WTC11 (cell line): ENCODE measurements around the gene TPST2. TPM values are rescaled to one million over a fixed set of nuclear protein-coding genes. Genes with fewer than 3 reads are reported as not detected.

Experiments used
- ATAC-seq: fragments of 200-7000 bp; cut with Tn5 transposase; 2 replicates; pipeline ENCODE4 v1.10.0; 2021; ENCODE audit warnings: mild to moderate bottlenecking, moderate library complexity
- CTCF ChIA-PET: fragments of 300-600 bp; sonication (Branson Sonifier 250); formaldehyde crosslinking; loops from one replicate; lab custom pipeline; 2021; ENCODE audit warnings: antibody characterized with exemption; lab: Charles Lee
- POLR2A ChIA-PET: fragments of 350-600 bp; sonication (Branson Sonifier 250); formaldehyde crosslinking; loops from one replicate; lab custom pipeline; 2021; ENCODE audit warnings: antibody characterized with exemption; lab: Charles Lee
- DNase-seq: peaks from one replicate; pipeline ENCODE4 v3.0.0; 2021; ENCODE audit warnings: low spot score
- H3K27ac Mint-ChIP-seq: 2 replicates; pipeline ENCODE4 v1.8.0; 2021; ENCODE audit warnings: mixed read lengths
- H3K27me3 Mint-ChIP-seq: 2 replicates; pipeline ENCODE4 v1.8.0; 2021; ENCODE audit warnings: low read depth, mild to moderate bottlenecking, moderate library complexity, mixed read lengths
- H3K36me3 Mint-ChIP-seq: 2 replicates; pipeline ENCODE4 v1.8.0; 2021; ENCODE audit warnings: mixed read lengths
- H3K4me1 Mint-ChIP-seq: 2 replicates; pipeline ENCODE4 v1.8.0; 2022; ENCODE audit warnings: mixed read lengths
- H3K4me3 Mint-ChIP-seq: 2 replicates; pipeline ENCODE4 v1.8.0; 2021; ENCODE audit warnings: mild to moderate bottlenecking, moderate library complexity, mixed read lengths
- H3K9me3 Mint-ChIP-seq: 2 replicates; pipeline ENCODE4 v1.8.0; 2021; ENCODE audit warnings: mixed read lengths
- ARID4B ChIP-seq: sonication (generic); formaldehyde crosslinking; IDR thresholded peaks from 2 replicates; pipeline ENCODE4 v1.8.0; 2023; ENCODE audit warnings: missing genetic modification reagents, mild to moderate bottlenecking, borderline replicate concordance
- CBFB ChIP-seq: sonication (generic); formaldehyde crosslinking; IDR thresholded peaks from 2 replicates; pipeline ENCODE4 v1.8.1; 2022; ENCODE audit warnings: mild to moderate bottlenecking, low read depth, missing genetic modification reagents
- CREB1 ChIP-seq: sonication (generic); formaldehyde crosslinking; IDR thresholded peaks from 2 replicates; pipeline ENCODE4 v1.8.0; 2023; ENCODE audit warnings: mild to moderate bottlenecking, missing genetic modification reagents
- CTCF ChIP-seq: fragments of 200-600 bp; IDR thresholded peaks from 2 replicates; pipeline ENCODE4 v1.8.0; 2022; ENCODE audit warnings: antibody characterized with exemption
- ELF4 ChIP-seq: sonication (generic); formaldehyde crosslinking; IDR thresholded peaks from 2 replicates; pipeline ENCODE4 v1.8.1; 2022; ENCODE audit warnings: low read depth, mild to moderate bottlenecking, moderate library complexity, missing genetic modification reagents
- FOXP4 ChIP-seq: sonication (generic); formaldehyde crosslinking; IDR thresholded peaks from 2 replicates; pipeline ENCODE4 v1.8.0; 2022; ENCODE audit warnings: mild to moderate bottlenecking, missing genetic modification reagents
- GTF2I ChIP-seq: fragments of 250-450 bp; sonication (Bioruptor Pico); conservative IDR thresholded peaks from 2 replicates; pipeline ENCODE4 v1.4.0; 2021; ENCODE audit warnings: mild to moderate bottlenecking
- HMGA2 ChIP-seq: fragments of 250-450 bp; sonication (Bioruptor Pico); IDR thresholded peaks from 2 replicates; pipeline ENCODE4 v1.4.0; 2021; ENCODE audit warnings: mild to moderate bottlenecking, moderate library complexity
- HMGXB4 ChIP-seq: sonication (generic); formaldehyde crosslinking; IDR thresholded peaks from 2 replicates; pipeline ENCODE4 v1.8.1; 2023; ENCODE audit warnings: mild to moderate bottlenecking, moderate library complexity, missing genetic modification reagents
- IRF1 ChIP-seq: sonication (generic); formaldehyde crosslinking; IDR thresholded peaks from 2 replicates; pipeline ENCODE4 v1.8.0; 2023; ENCODE audit warnings: missing genetic modification reagents
- KAT7 ChIP-seq: sonication (generic); formaldehyde crosslinking; IDR thresholded peaks from 2 replicates; pipeline ENCODE4 v1.8.1; 2023; ENCODE audit warnings: missing genetic modification reagents, mild to moderate bottlenecking, borderline replicate concordance
- NR3C1 ChIP-seq: sonication (generic); formaldehyde crosslinking; conservative IDR thresholded peaks from 2 replicates; pipeline ENCODE4 v1.8.1; 2023; ENCODE audit warnings: low read depth, mild to moderate bottlenecking, missing genetic modification reagents
- RORB ChIP-seq: fragments of 250-450 bp; sonication (Bioruptor Pico); IDR thresholded peaks from 2 replicates; pipeline ENCODE4 v1.9.0; 2021; ENCODE audit warnings: mild to moderate bottlenecking
- SMAD4 ChIP-seq: sonication (generic); formaldehyde crosslinking; IDR thresholded peaks from 2 replicates; pipeline ENCODE4 v1.8.0; 2022; ENCODE audit warnings: mild to moderate bottlenecking, missing genetic modification reagents
- TEAD4 ChIP-seq: sonication (generic); formaldehyde crosslinking; IDR thresholded peaks from 2 replicates; pipeline ENCODE4 v1.8.0; 2022; ENCODE audit warnings: mild to moderate bottlenecking, missing genetic modification reagents
- ZBTB21 ChIP-seq: sonication (generic); formaldehyde crosslinking; IDR thresholded peaks from 2 replicates; pipeline ENCODE4 v1.8.1; 2023; ENCODE audit warnings: mild to moderate bottlenecking, missing genetic modification reagents, borderline replicate concordance
- ZNF232 ChIP-seq: sonication (generic); formaldehyde crosslinking; IDR thresholded peaks from 2 replicates; pipeline ENCODE4 v1.8.0; 2022; ENCODE audit warnings: mild to moderate bottlenecking, missing genetic modification reagents
- ZNF263 ChIP-seq: sonication (generic); formaldehyde crosslinking; IDR thresholded peaks from 2 replicates; pipeline ENCODE4 v1.8.1; 2022; ENCODE audit warnings: low read depth, mild to moderate bottlenecking, moderate library complexity, missing genetic modification reagents
- total RNA-seq: library from RNA; stranded (reverse); gene quantifications from 3 replicates; pipeline ENCODE4 v1.2.3, GENCODE V29; 2021

Gene TPST2
- total RNA-seq, 1 experiment from 2014 or later: 84.2 TPM

- no peak for TF ChIP-seq FOXP4 (CRISPR knock-in tag)
These were observed 81.8 kb downstream of the TPST2 start (continued) for GRCh38 chr22:26508148-26508547.

- Mint-ChIP-seq H3K4me3 (no peak overlapping the region), H3K9me3 (no peaks in the 10 kb centered on the region), H3K4me1 (peaks cover 9% of the 10 kb centered on the region), H3K36me3 (peaks cover 74% of the 10 kb centered on the region), H3K27me3 (no peaks in the 10 kb centered on the region), H3K27ac (peak overlapping the region; percentile 82)
- TF ChIP-seq HMGXB4 (CRISPR knock-in tag) (no peak), ELF4 (no peak), NR3C1 (CRISPR knock-in tag) (no peak)
- no peak for ATAC-seq
- ChIA-PET POLR2A (interaction anchor here (0.5 to 1.7 kb wide), 3 partner anchors 8 to 20 kb away, joined by 3 to 4 read pairs (median 3); partner anchors contain the start of genes HPS4, SRRD and TFIP11), CTCF (interaction anchor here (0.6 to 2.6 kb wide), 19 partner anchors 9 to 247 kb away, joined by 3 to 28 read pairs (median 5); partner anchors contain the start of genes CRYBB1, HPS4, MIAT and SRRD)
- no peak for DNase-seq
These were observed 86.2 kb downstream of the TPST2 start for GRCh38 chr22:26503758-26504157.

GRCh38 chr22:26502688-26503561 is 87.0 kb downstream of the TPST2 start:
- Mint-ChIP-seq H3K4me3 (no peak overlapping the region), H3K9me3 (no peaks in the 10 kb centered on the region), H3K27ac (peak overlapping the region; percentile 82), H3K27me3 (no peaks in the 10 kb centered on the region), H3K36me3 (peaks cover 76% of the 10 kb centered on the region), H3K4me1 (peaks cover 9% of the 10 kb centered on the region)
- ChIA-PET POLR2A (interaction anchor here (0.5 to 1.7 kb wide), 4 partner anchors 9 to 20 kb away, joined by 3 to 4 read pairs (median 3); partner anchors contain the start of genes HPS4, SRRD and TFIP11), CTCF (interaction anchor here (0.6 to 2.6 kb wide), 26 partner anchors 9 to 248 kb away, joined by 3 to 28 read pairs (median 4); partner anchors contain the start of genes CRYBB1, HPS4, MIAT and SRRD)
- DNase-seq (peak; percentile 73), ATAC-seq (peak; percentile 97)
- TF ChIP-seq CREB1 (CRISPR knock-in tag) (no peak), ZNF232 (CRISPR knock-in tag) (no peak), KAT7 (CRISPR knock-in tag) (no peak), IRF1 (CRISPR knock-in tag) (no peak), CTCF (peak; percentile 32; the same call in 1 of the 2 replicates), RORB (CRISPR knock-in tag) (no peak)

GRCh38 chr22:26501996-26502395 is 87.9 kb downstream of the TPST2 start:
- H3K36me3 Mint-ChIP-seq: peaks cover 82% of the 10 kb centered on the region
- DNase-seq (no peak), ATAC-seq (no peak)
- peaks cover 9% of the 10 kb centered on the region for H3K4me1 Mint-ChIP-seq
- no peaks in the 10 kb centered on the region for H3K9me3 Mint-ChIP-seq
- H3K27ac Mint-ChIP-seq: no peak overlapping the region
- H3K4me3 Mint-ChIP-seq: no peak overlapping the region
- CTCF ChIA-PET: interaction anchor here (0.7 to 2.5 kb wide), 10 partner anchors 10 to 249 kb away, joined by 3 to 28 read pairs (median 5); partner anchors contain the start of genes HPS4, SRRD and TFIP11
- H3K27me3 Mint-ChIP-seq: no peaks in the 10 kb centered on the region
- POLR2A ChIA-PET: no interaction called here
- TF ChIP-seq CBFB (CRISPR knock-in tag) (no peak), CREB1 (CRISPR knock-in tag) (no peak), TEAD4 (CRISPR knock-in tag) (no peak), ARID4B (no peak), GTF2I (CRISPR knock-in tag) (no peak), ZBTB21 (CRISPR knock-in tag) (no peak), HMGA2 (CRISPR knock-in tag) (no peak), ZNF263 (CRISPR knock-in tag) (no peak), SMAD4 (CRISPR knock-in tag) (no peak)
